ENCODE data around the gene HAUS1. TPM values are rescaled to one million over a fixed set of nuclear protein-coding genes. Genes with fewer than 3 reads are reported as not detected.
A peak's percentile ranks its signal among the peaks of the same experiment; 100 is the strongest.

Gene HAUS1
- total RNA-seq, 1 experiment from 2014 or later: 58.7 TPM

DNA sequence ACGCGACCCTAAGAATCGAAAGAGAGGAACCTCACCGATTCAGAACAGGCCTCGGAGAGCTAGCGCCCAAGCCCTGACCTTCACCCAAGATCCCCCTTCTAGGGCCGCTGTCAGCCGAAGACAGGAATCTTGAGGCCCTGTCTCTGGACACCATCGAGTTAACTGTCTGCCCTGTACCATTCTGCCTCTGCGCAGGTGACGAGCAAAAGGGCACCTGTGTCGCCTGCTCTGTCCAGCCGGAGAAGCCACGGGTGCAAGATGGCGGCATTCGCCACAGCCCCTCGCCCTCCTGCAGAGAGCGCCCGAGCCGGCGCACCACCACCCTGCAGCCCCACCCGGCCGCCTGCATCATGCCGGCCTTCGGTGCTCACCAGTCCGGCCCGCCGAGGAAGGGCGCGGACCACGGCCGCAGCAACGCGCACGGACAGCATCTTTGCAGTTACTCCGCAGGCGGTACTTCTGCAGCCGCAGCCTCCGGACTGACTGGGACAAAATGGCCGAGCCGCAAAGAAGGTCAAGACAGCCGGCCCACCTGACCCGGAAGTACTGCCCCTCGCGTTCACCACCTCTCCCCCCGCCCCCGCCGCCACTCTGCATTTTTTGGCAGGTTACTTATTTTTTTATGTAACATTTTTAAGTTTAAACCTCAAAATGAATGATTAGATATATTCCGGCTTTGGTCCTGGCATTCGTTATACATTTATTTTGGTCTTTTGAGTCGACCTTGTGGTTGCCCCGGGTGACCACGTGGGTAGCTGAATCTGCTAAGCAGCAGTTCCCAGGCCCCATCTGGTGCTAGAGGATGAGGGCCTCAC, 6.2 kb upstream of the HAUS1 start, which contains the start of gene ATP5F1A (continued):
- TF ChIP-seq NFATC4 (CRISPR knock-in tag; IDR thresholded peaks at IDR 0.05) (no peak), CBFB (CRISPR knock-in tag; IDR thresholded peaks at IDR 0.05; ENCODE audit: low read depth) (no peak), GRHL2 (CRISPR knock-in tag; IDR thresholded peaks at IDR 0.05; ENCODE audit: insufficient replicate concordance, severe bottlenecking) (no peak), NFYB (CRISPR knock-in tag; conservative IDR thresholded peaks at IDR 0.05; ENCODE audit: low read depth) (no peak; the same call in 1 of the 2 replicates), TEAD4 (CRISPR knock-in tag; IDR thresholded peaks at IDR 0.05) (no peak), FOXP1 (CRISPR knock-in tag; IDR thresholded peaks at IDR 0.05; ENCODE audit: borderline replicate concordance) (peak; percentile 64; the same call in 1 of the 2 replicates), PRRX2 (CRISPR knock-in tag; IDR thresholded peaks at IDR 0.05) (no peak), ATF1 (CRISPR knock-in tag; IDR thresholded peaks at IDR 0.05) (0 out of 2 replicates have a peak, but pooled peaks have one; percentile 53), RORB (CRISPR knock-in tag; IDR thresholded peaks at IDR 0.05) (no peak), ZNF232 (CRISPR knock-in tag; IDR thresholded peaks at IDR 0.05) (0 out of 2 replicates have a peak, but pooled peaks have one; percentile 73), ZNF416 (CRISPR knock-in tag; IDR thresholded peaks at IDR 0.05) (peak; percentile 65; the same call in 1 of the 2 replicates), CREB1 (CRISPR knock-in tag; IDR thresholded peaks at IDR 0.05) (no peak), TEAD1 (CRISPR knock-in tag; IDR thresholded peaks at IDR 0.05) (peak; percentile 60), ZNF263 (CRISPR knock-in tag; IDR thresholded peaks at IDR 0.05; ENCODE audit: low read depth) (no peak), HMGA2 (CRISPR knock-in tag; IDR thresholded peaks at IDR 0.05) (no peak), NR3C1 (CRISPR knock-in tag; conservative IDR thresholded peaks at IDR 0.05; ENCODE audit: low read depth) (no peak), KAT7 (CRISPR knock-in tag; IDR thresholded peaks at IDR 0.05; ENCODE audit: borderline replicate concordance) (0 out of 2 replicates have a peak, but pooled peaks have one; percentile 41), ZNF138 (CRISPR knock-in tag; conservative IDR thresholded peaks at IDR 0.05) (0 out of 2 replicates have a peak, but pooled peaks have one; percentile 64), OVOL2 (CRISPR knock-in tag; IDR thresholded peaks at IDR 0.05; ENCODE audit: borderline replicate concordance) (no peak)
- TF ChIP-seq, protein P1, sequence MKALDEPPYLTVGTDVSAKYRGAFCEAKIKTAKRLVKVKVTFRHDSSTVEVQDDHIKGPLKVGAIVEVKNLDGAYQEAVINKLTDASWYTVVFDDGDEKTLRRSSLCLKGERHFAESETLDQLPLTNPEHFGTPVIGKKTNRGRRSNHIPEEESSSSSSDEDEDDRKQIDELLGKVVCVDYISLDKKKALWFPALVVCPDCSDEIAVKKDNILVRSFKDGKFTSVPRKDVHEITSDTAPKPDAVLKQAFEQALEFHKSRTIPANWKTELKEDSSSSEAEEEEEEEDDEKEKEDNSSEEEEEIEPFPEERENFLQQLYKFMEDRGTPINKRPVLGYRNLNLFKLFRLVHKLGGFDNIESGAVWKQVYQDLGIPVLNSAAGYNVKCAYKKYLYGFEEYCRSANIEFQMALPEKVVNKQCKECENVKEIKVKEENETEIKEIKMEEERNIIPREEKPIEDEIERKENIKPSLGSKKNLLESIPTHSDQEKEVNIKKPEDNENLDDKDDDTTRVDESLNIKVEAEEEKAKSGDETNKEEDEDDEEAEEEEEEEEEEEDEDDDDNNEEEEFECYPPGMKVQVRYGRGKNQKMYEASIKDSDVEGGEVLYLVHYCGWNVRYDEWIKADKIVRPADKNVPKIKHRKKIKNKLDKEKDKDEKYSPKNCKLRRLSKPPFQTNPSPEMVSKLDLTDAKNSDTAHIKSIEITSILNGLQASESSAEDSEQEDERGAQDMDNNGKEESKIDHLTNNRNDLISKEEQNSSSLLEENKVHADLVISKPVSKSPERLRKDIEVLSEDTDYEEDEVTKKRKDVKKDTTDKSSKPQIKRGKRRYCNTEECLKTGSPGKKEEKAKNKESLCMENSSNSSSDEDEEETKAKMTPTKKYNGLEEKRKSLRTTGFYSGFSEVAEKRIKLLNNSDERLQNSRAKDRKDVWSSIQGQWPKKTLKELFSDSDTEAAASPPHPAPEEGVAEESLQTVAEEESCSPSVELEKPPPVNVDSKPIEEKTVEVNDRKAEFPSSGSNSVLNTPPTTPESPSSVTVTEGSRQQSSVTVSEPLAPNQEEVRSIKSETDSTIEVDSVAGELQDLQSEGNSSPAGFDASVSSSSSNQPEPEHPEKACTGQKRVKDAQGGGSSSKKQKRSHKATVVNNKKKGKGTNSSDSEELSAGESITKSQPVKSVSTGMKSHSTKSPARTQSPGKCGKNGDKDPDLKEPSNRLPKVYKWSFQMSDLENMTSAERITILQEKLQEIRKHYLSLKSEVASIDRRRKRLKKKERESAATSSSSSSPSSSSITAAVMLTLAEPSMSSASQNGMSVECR (CRISPR knock-in tag; IDR thresholded peaks at IDR 0.05; ENCODE audit: borderline replicate concordance): no peak; the same call in 1 of the 2 replicates
- TF ChIP-seq, protein P2, sequence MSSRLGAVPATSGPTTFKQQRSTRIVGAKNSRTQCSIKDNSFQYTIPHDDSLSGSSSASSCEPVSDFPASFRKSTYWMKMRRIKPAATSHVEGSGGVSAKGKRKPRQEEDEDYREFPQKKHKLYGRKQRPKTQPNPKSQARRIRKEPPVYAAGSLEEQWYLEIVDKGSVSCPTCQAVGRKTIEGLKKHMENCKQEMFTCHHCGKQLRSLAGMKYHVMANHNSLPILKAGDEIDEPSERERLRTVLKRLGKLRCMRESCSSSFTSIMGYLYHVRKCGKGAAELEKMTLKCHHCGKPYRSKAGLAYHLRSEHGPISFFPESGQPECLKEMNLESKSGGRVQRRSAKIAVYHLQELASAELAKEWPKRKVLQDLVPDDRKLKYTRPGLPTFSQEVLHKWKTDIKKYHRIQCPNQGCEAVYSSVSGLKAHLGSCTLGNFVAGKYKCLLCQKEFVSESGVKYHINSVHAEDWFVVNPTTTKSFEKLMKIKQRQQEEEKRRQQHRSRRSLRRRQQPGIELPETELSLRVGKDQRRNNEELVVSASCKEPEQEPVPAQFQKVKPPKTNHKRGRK (CRISPR knock-in tag; IDR thresholded peaks at IDR 0.05; ENCODE audit: borderline replicate concordance): no peak
- TF ChIP-seq, protein P3, sequence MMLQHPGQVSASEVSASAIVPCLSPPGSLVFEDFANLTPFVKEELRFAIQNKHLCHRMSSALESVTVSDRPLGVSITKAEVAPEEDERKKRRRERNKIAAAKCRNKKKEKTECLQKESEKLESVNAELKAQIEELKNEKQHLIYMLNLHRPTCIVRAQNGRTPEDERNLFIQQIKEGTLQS (CRISPR knock-in tag; conservative IDR thresholded peaks at IDR 0.05): no peak
- TF ChIP-seq, protein P4, sequence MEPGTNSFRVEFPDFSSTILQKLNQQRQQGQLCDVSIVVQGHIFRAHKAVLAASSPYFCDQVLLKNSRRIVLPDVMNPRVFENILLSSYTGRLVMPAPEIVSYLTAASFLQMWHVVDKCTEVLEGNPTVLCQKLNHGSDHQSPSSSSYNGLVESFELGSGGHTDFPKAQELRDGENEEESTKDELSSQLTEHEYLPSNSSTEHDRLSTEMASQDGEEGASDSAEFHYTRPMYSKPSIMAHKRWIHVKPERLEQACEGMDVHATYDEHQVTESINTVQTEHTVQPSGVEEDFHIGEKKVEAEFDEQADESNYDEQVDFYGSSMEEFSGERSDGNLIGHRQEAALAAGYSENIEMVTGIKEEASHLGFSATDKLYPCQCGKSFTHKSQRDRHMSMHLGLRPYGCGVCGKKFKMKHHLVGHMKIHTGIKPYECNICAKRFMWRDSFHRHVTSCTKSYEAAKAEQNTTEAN (CRISPR knock-in tag; IDR thresholded peaks at IDR 0.05): no peak
- TF ChIP-seq, protein P5, sequence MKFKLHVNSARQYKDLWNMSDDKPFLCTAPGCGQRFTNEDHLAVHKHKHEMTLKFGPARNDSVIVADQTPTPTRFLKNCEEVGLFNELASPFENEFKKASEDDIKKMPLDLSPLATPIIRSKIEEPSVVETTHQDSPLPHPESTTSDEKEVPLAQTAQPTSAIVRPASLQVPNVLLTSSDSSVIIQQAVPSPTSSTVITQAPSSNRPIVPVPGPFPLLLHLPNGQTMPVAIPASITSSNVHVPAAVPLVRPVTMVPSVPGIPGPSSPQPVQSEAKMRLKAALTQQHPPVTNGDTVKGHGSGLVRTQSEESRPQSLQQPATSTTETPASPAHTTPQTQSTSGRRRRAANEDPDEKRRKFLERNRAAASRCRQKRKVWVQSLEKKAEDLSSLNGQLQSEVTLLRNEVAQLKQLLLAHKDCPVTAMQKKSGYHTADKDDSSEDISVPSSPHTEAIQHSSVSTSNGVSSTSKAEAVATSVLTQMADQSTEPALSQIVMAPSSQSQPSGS (CRISPR knock-in tag; IDR thresholded peaks at IDR 0.05; ENCODE audit: borderline replicate concordance, low read depth): no peak
- TF ChIP-seq, protein P6, sequence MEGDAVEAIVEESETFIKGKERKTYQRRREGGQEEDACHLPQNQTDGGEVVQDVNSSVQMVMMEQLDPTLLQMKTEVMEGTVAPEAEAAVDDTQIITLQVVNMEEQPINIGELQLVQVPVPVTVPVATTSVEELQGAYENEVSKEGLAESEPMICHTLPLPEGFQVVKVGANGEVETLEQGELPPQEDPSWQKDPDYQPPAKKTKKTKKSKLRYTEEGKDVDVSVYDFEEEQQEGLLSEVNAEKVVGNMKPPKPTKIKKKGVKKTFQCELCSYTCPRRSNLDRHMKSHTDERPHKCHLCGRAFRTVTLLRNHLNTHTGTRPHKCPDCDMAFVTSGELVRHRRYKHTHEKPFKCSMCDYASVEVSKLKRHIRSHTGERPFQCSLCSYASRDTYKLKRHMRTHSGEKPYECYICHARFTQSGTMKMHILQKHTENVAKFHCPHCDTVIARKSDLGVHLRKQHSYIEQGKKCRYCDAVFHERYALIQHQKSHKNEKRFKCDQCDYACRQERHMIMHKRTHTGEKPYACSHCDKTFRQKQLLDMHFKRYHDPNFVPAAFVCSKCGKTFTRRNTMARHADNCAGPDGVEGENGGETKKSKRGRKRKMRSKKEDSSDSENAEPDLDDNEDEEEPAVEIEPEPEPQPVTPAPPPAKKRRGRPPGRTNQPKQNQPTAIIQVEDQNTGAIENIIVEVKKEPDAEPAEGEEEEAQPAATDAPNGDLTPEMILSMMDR (IDR thresholded peaks at IDR 0.05): no peak
- TF ChIP-seq, protein P7, sequence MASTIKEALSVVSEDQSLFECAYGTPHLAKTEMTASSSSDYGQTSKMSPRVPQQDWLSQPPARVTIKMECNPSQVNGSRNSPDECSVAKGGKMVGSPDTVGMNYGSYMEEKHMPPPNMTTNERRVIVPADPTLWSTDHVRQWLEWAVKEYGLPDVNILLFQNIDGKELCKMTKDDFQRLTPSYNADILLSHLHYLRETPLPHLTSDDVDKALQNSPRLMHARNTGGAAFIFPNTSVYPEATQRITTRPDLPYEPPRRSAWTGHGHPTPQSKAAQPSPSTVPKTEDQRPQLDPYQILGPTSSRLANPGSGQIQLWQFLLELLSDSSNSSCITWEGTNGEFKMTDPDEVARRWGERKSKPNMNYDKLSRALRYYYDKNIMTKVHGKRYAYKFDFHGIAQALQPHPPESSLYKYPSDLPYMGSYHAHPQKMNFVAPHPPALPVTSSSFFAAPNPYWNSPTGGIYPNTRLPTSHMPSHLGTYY (CRISPR knock-in tag; IDR thresholded peaks at IDR 0.05): no peak

All from WTC11 (cell line).